Esophagus squamous epithelium (tissue), 5 donors: ENCODE data around the gene UBTD1. TPM values are rescaled to one million over a fixed set of nuclear protein-coding genes. Genes with fewer than 3 reads are reported as not detected.

Source experiments
- DNase-seq: peaks from one replicate; lab custom pipeline; 2025; lab: John Stamatoyannopoulos, UW
- H3K27ac ChIP-seq, 4 donors: fragments of 200-600 bp; sonication (generic); one replicate each; pipeline ENCODE4 v1.5.1; 2016 to 2019; ENCODE audit warnings: mild to moderate bottlenecking in 1 of 4
- H3K27me3 ChIP-seq, 4 donors: fragments of 200-600 bp; sonication (generic); 1 replicate in 3 of 4; 2 replicates in 1 of 4; pipeline versions ENCODE4 v1.5.1 to v1.6.0; 2017 to 2021; ENCODE audit warnings: antibody characterized with exemption in 1 of 4
- H3K36me3 ChIP-seq, 3 donors: fragments of 200-600 bp; sonication (generic); one replicate each; pipeline ENCODE4 v1.5.1; 2016 to 2019
- H3K4me1 ChIP-seq, 3 donors: fragments of 200-600 bp; sonication (generic); one replicate each; pipeline ENCODE4 v1.5.1; 2017 to 2019
- H3K4me3 ChIP-seq, 4 donors: fragments of 200-600 bp; sonication (generic); 1 replicate in 3 of 4; 2 replicates in 1 of 4; pipeline ENCODE4 v1.5.1; 2016 to 2019; ENCODE audit warnings: mild to moderate bottlenecking in 2 of 4, moderate library complexity in 1 of 4
- H3K9me3 ChIP-seq, 3 donors: fragments of 200-600 bp; sonication (generic); one replicate each; pipeline ENCODE4 v1.5.1; 2016 to 2019
- POLR2A ChIP-seq, 4 donors: fragments of 450-650 bp; IDR thresholded peaks; one replicate each; pipeline ENCODE4 v1.6.1; 2017; ENCODE audit warnings: antibody characterized with exemption in 4 of 4, mild to moderate bottlenecking in 4 of 4, moderate library complexity in 3 of 4
- WGBS, 2 donors: methylation state at CpG; one replicate each; pipeline ENCODE4 v1.1.5; 2018; 5-methylcytosine and 5-hydroxymethylcytosine counted together
- intact Hi-C: fragments of 100-400 bp; cut with DNase I; formaldehyde crosslinking; loops from one replicate; pipeline ENCODE4 v1.15.0; 2022
- total RNA-seq, 4 donors: library from RNA; depleted of rRNA; stranded (reverse); fragments of >200 nt; gene quantifications; one replicate each; pipeline ENCODE4 v1.1.0, GENCODE V29; 2016
- TF ChIP-seq, protein P1 (sequence below), 6 experiments: fragments of 450-650 bp in 4 of 6; fragments of 200-600 bp in 2 of 6; sonication (generic) in 2 of 6; IDR thresholded peaks; one replicate each; pipeline ENCODE4 v1.5.1; 2016 to 2019; ENCODE audit warnings: antibody characterized with exemption in 6 of 6, mild to moderate bottlenecking in 4 of 6, moderate library complexity in 4 of 6
- donor health status: DM: yes; HTN: yes; CAD: no.

The UBTD1 gene
- total RNA-seq, 4 donors from 2014 or later: 4.3 to 8.5 (median 5.8) TPM

GRCh38 chr10:97511711-97512440, 13.2 kb downstream of the UBTD1 start:
- H3K4me3 ChIP-seq: no peak overlapping the region
- peaks cover 0 to 29% (median 8%) of the 10 kb centered on the region in 3 donors for H3K4me1 ChIP-seq
- intact Hi-C loops: no loop called here
- WGBS, 2 donors: 78 to 85% methylated on average over 3 of the region's 3 CpGs
- no peaks in the 10 kb centered on the region for H3K9me3 ChIP-seq
- no peak for DNase-seq
- no peaks in the 10 kb centered on the region for H3K36me3 ChIP-seq
- TF ChIP-seq, protein P1, sequence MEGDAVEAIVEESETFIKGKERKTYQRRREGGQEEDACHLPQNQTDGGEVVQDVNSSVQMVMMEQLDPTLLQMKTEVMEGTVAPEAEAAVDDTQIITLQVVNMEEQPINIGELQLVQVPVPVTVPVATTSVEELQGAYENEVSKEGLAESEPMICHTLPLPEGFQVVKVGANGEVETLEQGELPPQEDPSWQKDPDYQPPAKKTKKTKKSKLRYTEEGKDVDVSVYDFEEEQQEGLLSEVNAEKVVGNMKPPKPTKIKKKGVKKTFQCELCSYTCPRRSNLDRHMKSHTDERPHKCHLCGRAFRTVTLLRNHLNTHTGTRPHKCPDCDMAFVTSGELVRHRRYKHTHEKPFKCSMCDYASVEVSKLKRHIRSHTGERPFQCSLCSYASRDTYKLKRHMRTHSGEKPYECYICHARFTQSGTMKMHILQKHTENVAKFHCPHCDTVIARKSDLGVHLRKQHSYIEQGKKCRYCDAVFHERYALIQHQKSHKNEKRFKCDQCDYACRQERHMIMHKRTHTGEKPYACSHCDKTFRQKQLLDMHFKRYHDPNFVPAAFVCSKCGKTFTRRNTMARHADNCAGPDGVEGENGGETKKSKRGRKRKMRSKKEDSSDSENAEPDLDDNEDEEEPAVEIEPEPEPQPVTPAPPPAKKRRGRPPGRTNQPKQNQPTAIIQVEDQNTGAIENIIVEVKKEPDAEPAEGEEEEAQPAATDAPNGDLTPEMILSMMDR (IDR thresholded peaks at IDR 0.05): no peak
- TF ChIP-seq POLR2A (IDR thresholded peaks at IDR 0.05): no peak
- no peaks in the 10 kb centered on the region for H3K27me3 ChIP-seq
- no peak overlapping the region for H3K27ac ChIP-seq

GRCh38 chr10:97512993-97513392, 14.3 kb downstream of the UBTD1 start:
- TF ChIP-seq POLR2A (IDR thresholded peaks at IDR 0.05): no peak
- TF ChIP-seq, protein P1 (IDR thresholded peaks at IDR 0.05): no peak

DNA sequence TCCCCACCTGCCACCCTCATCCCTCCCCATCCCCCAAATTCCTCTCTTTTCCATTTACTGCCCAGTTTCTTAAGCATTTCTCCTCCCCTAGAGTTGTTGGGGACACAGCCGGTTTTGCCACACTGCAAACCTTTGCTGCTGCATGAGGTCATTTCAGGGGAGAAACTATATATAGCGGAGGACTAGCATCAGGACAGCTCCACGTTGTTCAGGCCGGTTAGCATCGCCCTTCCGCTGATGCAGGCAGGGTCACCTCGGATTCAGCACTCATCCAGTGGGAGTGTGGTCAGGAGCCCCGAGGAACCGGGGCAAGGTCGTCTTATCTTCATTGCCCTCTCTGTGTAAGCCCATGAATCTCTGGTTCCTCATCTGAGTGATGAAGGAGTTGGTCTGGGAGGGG, 15.6 kb downstream of the UBTD1 start:
- H3K27ac ChIP-seq: no peak overlapping the region
- WGBS, 2 donors: 65 to 90% methylated on average over 4 to 10 of the region's 10 CpGs
- no peak for DNase-seq
- intact Hi-C loops: no loop called here
- H3K4me3 ChIP-seq: no peak overlapping the region
- H3K27me3 ChIP-seq: no peaks in the 10 kb centered on the region
- no peaks in the 10 kb centered on the region for H3K36me3 ChIP-seq
- TF ChIP-seq, protein P1 (IDR thresholded peaks at IDR 0.05): no peak
- TF ChIP-seq POLR2A (IDR thresholded peaks at IDR 0.05): no peak
- H3K9me3 ChIP-seq: no peaks in the 10 kb centered on the region
- H3K4me1 ChIP-seq: peaks cover 8 to 52% (median 17%) of the 10 kb centered on the region in 3 donors

More at GRCh38 chr10:97512993-97513392, 14.3 kb downstream of the UBTD1 start:
- DNase-seq: no peak
- H3K27me3 ChIP-seq: no peaks in the 10 kb centered on the region
- H3K9me3 ChIP-seq: no peaks in the 10 kb centered on the region
- H3K36me3 ChIP-seq: no peaks in the 10 kb centered on the region
- 50 to 73% methylated on average over 1 of the region's 1 CpG for WGBS, 2 donors
- intact Hi-C loops: no loop called here
- H3K4me1 ChIP-seq: peaks cover 7 to 39% (median 8%) of the 10 kb centered on the region in 3 donors
- H3K27ac ChIP-seq: no peak overlapping the region
- H3K4me3 ChIP-seq: no peak overlapping the region

DNA sequence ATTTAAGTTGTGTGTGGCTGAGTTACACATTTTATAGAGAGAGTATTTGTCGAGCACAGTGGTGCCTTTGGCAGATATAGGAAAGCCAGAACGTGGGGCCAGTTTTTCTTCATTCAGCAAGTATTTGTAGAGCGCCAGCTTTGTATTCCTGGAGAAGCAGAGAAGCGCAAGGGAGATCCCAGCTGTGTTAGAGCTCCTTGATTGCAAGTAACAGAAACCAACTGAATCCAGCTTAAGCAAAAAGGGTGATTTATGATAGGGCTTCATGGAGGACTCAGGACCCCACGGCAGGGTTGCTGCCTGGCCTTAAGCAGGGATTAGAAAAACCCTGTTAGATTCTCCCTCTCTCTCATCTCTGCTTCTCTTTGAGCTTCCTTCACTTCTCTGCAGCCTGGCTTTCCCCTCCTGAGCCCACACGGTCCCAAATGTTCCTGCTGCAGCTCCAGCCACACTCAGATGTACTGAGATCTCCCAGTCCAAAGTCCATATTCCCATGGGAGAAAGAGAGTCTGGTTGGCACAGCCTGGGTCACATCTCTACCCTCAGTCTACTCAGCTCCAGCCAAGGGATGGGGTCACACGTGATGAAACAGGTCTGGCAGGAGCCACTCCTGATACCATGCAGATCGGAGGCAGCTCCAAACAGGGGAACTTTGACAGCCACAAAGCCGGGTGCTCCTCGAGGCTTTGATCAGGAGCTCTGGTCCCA, 16.7 kb downstream of the UBTD1 start:
- Histone ChIP-seq H3K9me3 (no peaks in the 10 kb centered on the region), H3K4me1 (peaks cover 8 to 56% (median 17%) of the 10 kb centered on the region in 3 donors), H3K27ac (no peak overlapping the region), H3K27me3 (no peaks in the 10 kb centered on the region), H3K36me3 (no peaks in the 10 kb centered on the region), H3K4me3 (no peak overlapping the region)
- intact Hi-C loops: no loop called here
- DNase-seq: no peak
- 43 to 66% methylated on average over 6 to 8 of the region's 10 CpGs for WGBS, 2 donors
- TF ChIP-seq POLR2A (IDR thresholded peaks at IDR 0.05): no peak
- TF ChIP-seq, protein P1 (IDR thresholded peaks at IDR 0.05): no peak
